ENCODE results near the gene PARD6A. TPM values are rescaled to one million over a fixed set of nuclear protein-coding genes. Genes with fewer than 3 reads are reported as not detected.

Gene PARD6A
- total RNA-seq, 2 donors from 2014 or later = 3.9 to 5.6 TPM

DNA sequence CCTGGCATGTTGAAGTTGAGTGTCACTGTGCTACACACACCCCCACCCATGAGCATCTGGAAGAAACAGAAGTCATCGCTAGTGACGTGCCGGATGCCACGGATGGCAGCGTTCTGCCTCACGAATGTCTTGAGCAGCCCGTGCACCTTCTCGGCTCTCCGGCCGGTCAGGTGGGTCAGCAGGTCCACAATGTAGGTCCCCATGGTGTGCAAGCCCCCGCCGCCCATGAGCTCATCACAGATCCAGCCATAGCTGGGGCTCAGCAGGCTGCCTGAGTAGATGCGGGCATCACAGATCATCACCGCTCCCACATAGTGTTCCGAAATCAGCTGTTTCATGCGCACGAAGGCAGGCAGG lies 14.8 kb downstream of the PARD6A start:
- TF ChIP-seq, protein P1, sequence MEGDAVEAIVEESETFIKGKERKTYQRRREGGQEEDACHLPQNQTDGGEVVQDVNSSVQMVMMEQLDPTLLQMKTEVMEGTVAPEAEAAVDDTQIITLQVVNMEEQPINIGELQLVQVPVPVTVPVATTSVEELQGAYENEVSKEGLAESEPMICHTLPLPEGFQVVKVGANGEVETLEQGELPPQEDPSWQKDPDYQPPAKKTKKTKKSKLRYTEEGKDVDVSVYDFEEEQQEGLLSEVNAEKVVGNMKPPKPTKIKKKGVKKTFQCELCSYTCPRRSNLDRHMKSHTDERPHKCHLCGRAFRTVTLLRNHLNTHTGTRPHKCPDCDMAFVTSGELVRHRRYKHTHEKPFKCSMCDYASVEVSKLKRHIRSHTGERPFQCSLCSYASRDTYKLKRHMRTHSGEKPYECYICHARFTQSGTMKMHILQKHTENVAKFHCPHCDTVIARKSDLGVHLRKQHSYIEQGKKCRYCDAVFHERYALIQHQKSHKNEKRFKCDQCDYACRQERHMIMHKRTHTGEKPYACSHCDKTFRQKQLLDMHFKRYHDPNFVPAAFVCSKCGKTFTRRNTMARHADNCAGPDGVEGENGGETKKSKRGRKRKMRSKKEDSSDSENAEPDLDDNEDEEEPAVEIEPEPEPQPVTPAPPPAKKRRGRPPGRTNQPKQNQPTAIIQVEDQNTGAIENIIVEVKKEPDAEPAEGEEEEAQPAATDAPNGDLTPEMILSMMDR (IDR thresholded peaks at IDR 0.05) = no peak
- Histone ChIP-seq H3K27ac (no peak overlapping the region), H3K27me3 (no peaks in the 10 kb centered on the region), H3K36me3 (no peaks in the 10 kb centered on the region), H3K4me3 (no peak overlapping the region), H3K9me3 (no peaks in the 10 kb centered on the region), H3K4me1 (peaks cover 0 to 29% of the 10 kb centered on the region in 2 donors)
- no peak for DNase-seq (ENCODE audit: low spot score)

DNA sequence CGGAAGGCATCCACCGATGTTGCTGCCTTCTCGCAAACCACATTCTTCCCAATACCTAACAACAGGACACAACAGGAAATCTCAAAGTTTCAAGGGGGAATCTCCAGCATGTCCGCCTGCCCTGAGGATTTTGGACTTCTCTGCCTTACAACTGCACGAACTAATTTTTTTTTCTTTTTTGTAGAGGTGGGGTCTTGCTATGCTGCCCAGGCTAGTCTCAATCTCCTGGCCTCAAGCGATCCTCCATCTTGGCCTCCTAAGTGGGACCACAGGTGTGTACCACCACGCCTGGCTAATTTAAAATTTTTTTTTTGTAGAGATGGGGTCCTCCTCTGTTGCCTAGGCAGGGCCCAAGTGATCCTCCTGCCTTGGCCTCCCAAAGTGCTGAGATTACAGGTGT lies 15.2 kb downstream of the PARD6A start:
- no peaks in the 10 kb centered on the region for H3K9me3 ChIP-seq
- TF ChIP-seq, protein P1 (IDR thresholded peaks at IDR 0.05) = no peak

DNA sequence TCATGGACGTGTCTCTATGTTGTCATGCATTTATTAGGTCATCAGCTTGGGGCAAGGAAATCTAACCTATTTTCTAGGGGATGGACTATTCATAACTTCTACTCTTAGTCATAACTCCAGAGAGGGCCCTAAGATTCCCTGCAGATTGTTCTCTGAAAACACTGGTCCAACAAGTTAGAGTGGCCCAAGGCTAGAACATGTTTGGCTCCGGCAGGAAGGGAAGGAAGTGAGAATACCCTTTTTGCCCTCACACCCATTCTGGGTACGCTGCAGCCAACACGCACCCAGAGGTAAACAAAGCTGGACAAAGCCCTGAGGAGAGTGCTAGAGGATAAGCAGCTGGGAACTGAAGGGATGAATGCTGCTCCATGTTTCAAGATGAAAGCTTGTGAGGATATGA lies 15.8 kb downstream of the PARD6A start:
- Histone ChIP-seq H3K9me3 (no peaks in the 10 kb centered on the region), H3K27ac (no peak overlapping the region), H3K36me3 (no peaks in the 10 kb centered on the region), H3K4me1 (peaks cover 0 to 29% of the 10 kb centered on the region in 2 donors), H3K27me3 (no peaks in the 10 kb centered on the region), H3K4me3 (no peak overlapping the region)
- DNase-seq (ENCODE audit: low spot score) = no peak
- TF ChIP-seq, protein P1 (IDR thresholded peaks at IDR 0.05) = no peak

More for the DNA sequence above, 15.2 kb downstream of the PARD6A start:
- H3K27me3 ChIP-seq = no peaks in the 10 kb centered on the region
- peaks cover 0 to 29% of the 10 kb centered on the region in 2 donors for H3K4me1 ChIP-seq
- no peak overlapping the region for H3K4me3 ChIP-seq
- no peaks in the 10 kb centered on the region for H3K36me3 ChIP-seq
- no peak for DNase-seq (ENCODE audit: low spot score)
- no peak overlapping the region for H3K27ac ChIP-seq

DNA sequence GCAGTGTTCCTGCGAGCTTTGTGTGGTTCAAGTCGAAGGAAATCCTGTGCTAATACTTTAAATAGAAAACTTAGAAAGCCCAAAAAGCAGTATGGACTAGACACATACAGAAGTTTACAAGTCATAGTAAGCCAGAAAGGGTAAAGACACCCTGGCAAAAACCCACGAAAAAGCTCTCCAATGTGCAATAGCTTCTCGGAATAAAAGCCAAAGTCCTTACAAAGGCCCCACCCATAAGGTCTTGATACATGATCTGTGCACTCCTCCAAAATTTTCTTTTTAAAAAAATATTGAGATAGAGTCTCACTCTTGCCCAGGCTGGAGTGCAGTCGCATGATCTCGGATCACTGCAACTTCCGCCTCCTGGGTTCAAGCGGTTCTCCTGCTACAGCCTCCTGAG lies 16.2 kb downstream of the PARD6A start:
- TF ChIP-seq, protein P1 (IDR thresholded peaks at IDR 0.05) = no peak
- H3K27me3 ChIP-seq = no peaks in the 10 kb centered on the region
- no peaks in the 10 kb centered on the region for H3K36me3 ChIP-seq
- no peaks in the 10 kb centered on the region for H3K9me3 ChIP-seq
- no peak overlapping the region for H3K4me3 ChIP-seq
- no peak overlapping the region for H3K27ac ChIP-seq
- peaks cover 0 to 29% of the 10 kb centered on the region in 2 donors for H3K4me1 ChIP-seq
- no peak for DNase-seq (ENCODE audit: low spot score)

GRCh38 chr16:67677712-67678111 lies 17.0 kb downstream of the PARD6A start:
- no peaks in the 10 kb centered on the region for H3K9me3 ChIP-seq
- peaks cover 0 to 22% of the 10 kb centered on the region in 2 donors for H3K4me1 ChIP-seq
- H3K27ac ChIP-seq = no peak overlapping the region
- H3K27me3 ChIP-seq = no peaks in the 10 kb centered on the region
- no peaks in the 10 kb centered on the region for H3K36me3 ChIP-seq
- DNase-seq (ENCODE audit: low spot score) = no peak
- TF ChIP-seq, protein P1 (IDR thresholded peaks at IDR 0.05) = no peak
- no peak overlapping the region for H3K4me3 ChIP-seq

DNA sequence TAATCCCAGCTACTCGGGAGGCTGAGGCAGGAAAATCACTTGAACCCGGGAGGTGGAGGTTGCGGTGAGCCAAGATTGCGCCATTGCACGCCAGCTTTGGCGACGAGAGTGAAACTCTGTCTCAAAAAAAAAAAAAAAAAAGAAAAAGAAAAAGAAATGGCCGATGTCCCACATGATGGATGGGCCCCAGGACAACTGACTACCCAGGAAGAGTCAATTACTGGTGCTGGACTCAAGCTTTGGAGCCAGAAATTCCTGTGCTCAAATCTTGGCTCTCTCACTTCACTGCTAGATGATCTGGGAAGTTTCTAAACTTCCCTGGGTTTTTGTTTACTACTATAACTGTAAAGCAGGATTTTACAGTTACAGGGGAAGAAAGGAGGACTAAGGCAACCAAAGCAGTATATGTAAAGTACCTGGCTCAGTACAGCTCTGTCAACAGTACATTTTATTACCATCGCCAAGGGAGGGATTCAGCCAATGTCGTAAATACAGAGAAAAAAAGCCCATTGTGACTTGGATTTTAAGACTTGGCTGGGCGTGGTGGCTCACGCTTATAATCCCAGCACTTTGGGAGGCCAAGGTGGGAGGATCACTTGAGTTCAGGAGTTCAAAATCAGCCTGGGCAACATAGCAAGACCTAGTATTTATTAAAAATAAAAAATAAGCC lies 17.7 kb downstream of the PARD6A start:
- H3K27me3 ChIP-seq = no peaks in the 10 kb centered on the region
- TF ChIP-seq, protein P1 (IDR thresholded peaks at IDR 0.05) = no peak
- H3K27ac ChIP-seq = no peak overlapping the region
- no peak overlapping the region for H3K4me3 ChIP-seq
- no peaks in the 10 kb centered on the region for H3K9me3 ChIP-seq
- peaks cover under 1% of the 10 kb centered on the region for H3K36me3 ChIP-seq
- DNase-seq (ENCODE audit: low spot score) = no peak
- peaks cover 0 to 14% of the 10 kb centered on the region in 2 donors for H3K4me1 ChIP-seq

Measured in right atrium auricular region (tissue), 2 donors.